HepG2 (cell line): Measurements from ENCODE around the gene OTOG. TPM values are rescaled to one million over a fixed set of nuclear protein-coding genes. Genes with fewer than 3 reads are reported as not detected.

ENCODE experiments used
- BCL6 ChIP-seq: IDR thresholded peaks from 2 replicates; pipeline ENCODE4 v1.6.1; 2016; ENCODE audit warnings: missing genetic modification reagents, missing compliant biosample characterization
- DDIT3 ChIP-seq: sonication (generic); formaldehyde crosslinking; IDR thresholded peaks from 2 replicates; pipeline ENCODE4 v1.4.0; 2020; ENCODE audit warnings: mild to moderate bottlenecking, missing genetic modification reagents
- DR1 ChIP-seq: sonication (generic); formaldehyde crosslinking; IDR thresholded peaks from 2 replicates; pipeline ENCODE4 v1.8.0; 2021; ENCODE audit warnings: mild to moderate bottlenecking, missing genetic modification reagents, inconsistent platforms
- ELF1 ChIP-seq: sonication (generic); formaldehyde crosslinking; IDR thresholded peaks from 2 replicates; pipeline ENCODE4 v1.4.0; 2020; ENCODE audit warnings: missing genetic modification reagents
- ELF4 ChIP-seq: sonication (generic); formaldehyde crosslinking; IDR thresholded peaks from 2 replicates; pipeline ENCODE4 v1.5.0; 2020; ENCODE audit warnings: missing genetic modification reagents, mild to moderate bottlenecking, moderate library complexity, borderline replicate concordance
- HNF4G ChIP-seq, 2 experiments: sonication (generic) in 1 of 2; formaldehyde crosslinking in 1 of 2; IDR thresholded peaks; 2 replicates each; pipeline versions ENCODE4 v1.4.0 to v1.6.1; 2011 to 2020; ENCODE audit warnings: borderline replicate concordance in 2 of 2, low read depth in 2 of 2, mild to moderate bottlenecking in 2 of 2, low read length in 1 of 2, missing genetic modification reagents in 1 of 2, moderate library complexity in 1 of 2
- NCOA2 ChIP-seq: sonication (generic); formaldehyde crosslinking; IDR thresholded peaks from 2 replicates; pipeline ENCODE4 v1.8.0; 2022; ENCODE audit warnings: inconsistent platforms
- RARA ChIP-seq: IDR thresholded peaks from 2 replicates; pipeline ENCODE4 v1.6.1; 2016; ENCODE audit warnings: missing genetic modification reagents, missing compliant biosample characterization
- SALL1 ChIP-seq: sonication (generic); formaldehyde crosslinking; IDR thresholded peaks from 2 replicates; pipeline ENCODE4 v1.8.0; 2022; ENCODE audit warnings: mild to moderate bottlenecking, missing genetic modification reagents
- SALL2 ChIP-seq: sonication (generic); formaldehyde crosslinking; IDR thresholded peaks from 2 replicates; pipeline ENCODE4 v1.8.1; 2023; ENCODE audit warnings: mild to moderate bottlenecking, missing genetic modification reagents, inconsistent platforms
- SPEN ChIP-seq: sonication (generic); formaldehyde crosslinking; IDR thresholded peaks from 2 replicates; pipeline ENCODE4 v1.5.1; 2020; ENCODE audit warnings: low read depth, mild to moderate bottlenecking, missing genetic modification reagents
- TEAD3 ChIP-seq: optimal IDR thresholded peaks from 2 replicates; pipeline ENCODE3; 2016; ENCODE audit warnings: borderline replicate concordance
- THAP11 ChIP-seq: IDR thresholded peaks from 2 replicates; pipeline ENCODE4 v1.6.1; 2016; ENCODE audit warnings: missing biosample characterization, missing genetic modification reagents
- XRCC5 ChIP-seq: fragments of 200-400 bp; formaldehyde crosslinking; optimal IDR thresholded peaks from 2 replicates; pipeline ENCODE3; 2017; ENCODE audit warnings: mild to moderate bottlenecking, low read length
- ZKSCAN8 ChIP-seq: IDR thresholded peaks from 2 replicates; pipeline ENCODE4 v1.6.1; 2016; ENCODE audit warnings: borderline replicate concordance, missing genetic modification reagents, missing compliant biosample characterization
- ZMYM3 ChIP-seq: sonication (generic); formaldehyde crosslinking; IDR thresholded peaks from 2 replicates; pipeline ENCODE4 v1.5.1; 2020; ENCODE audit warnings: mild to moderate bottlenecking, missing genetic modification reagents
- ZNF574 ChIP-seq: sonication (generic); formaldehyde crosslinking; IDR thresholded peaks from 2 replicates; pipeline ENCODE4 v1.4.0; 2020; ENCODE audit warnings: missing genetic modification reagents
- ZNF629 ChIP-seq: sonication (generic); formaldehyde crosslinking; conservative IDR thresholded peaks from 2 replicates; pipeline ENCODE4 v1.5.0; 2020; ENCODE audit warnings: missing genetic modification reagents
- ZNF780A ChIP-seq: sonication (generic); formaldehyde crosslinking; IDR thresholded peaks from 2 replicates; pipeline ENCODE4 v1.8.0; 2022; ENCODE audit warnings: mild to moderate bottlenecking, missing genetic modification reagents, moderate library complexity
- polyA plus RNA-seq, 8 experiments: library from polyadenylated mRNA; depleted of rRNA in 3 of 8; stranded (reverse) in 7 of 8; unstranded in 1 of 8; fragments of >200 nt; fragmentation: Illumina TruSeq in 4 of 8; extraction: Trizol in 4 of 8; gene quantifications; 2 replicates each; pipeline versions ENCODE4 v1.2.1 to v1.2.3, GENCODE V29; 2011 to 2016; ENCODE audit warnings: low read depth in 4 of 8, missing spikeins in 1 of 8, mixed read lengths in 1 of 8; ENCODE audit not compliant: insufficient read depth in 1 of 8
- total RNA-seq, 5 experiments: library from RNA; depleted of rRNA; stranded (reverse); fragments of >200 nt; fragmentation: Illumina TruSeq; extraction: Trizol; gene quantifications; 2 replicates each; pipeline ENCODE4 v1.2.3, GENCODE V29; 2016; ENCODE audit warnings: low read depth in 1 of 5
- TF ChIP-seq, protein P1 (sequence below): IDR thresholded peaks from 2 replicates; pipeline ENCODE4 v1.6.1; 2012; ENCODE audit warnings: inconsistent platforms
- TF ChIP-seq, protein P2 (sequence below): sonication (generic); formaldehyde crosslinking; IDR thresholded peaks from 2 replicates; pipeline ENCODE4 v1.5.0; 2020; ENCODE audit warnings: mild to moderate bottlenecking, missing genetic modification reagents, moderate library complexity
- TF ChIP-seq, protein P3 (sequence below): sonication (generic); formaldehyde crosslinking; IDR thresholded peaks from 2 replicates; pipeline ENCODE4 v1.5.0; 2020; ENCODE audit warnings: missing genetic modification reagents, mild to moderate bottlenecking, borderline replicate concordance

OTOG gene
- total and polyA plus RNA-seq, 2 of the 13 experiments (the other 11 are each of a cell fraction or from before 2014, with no cell fraction given): not detected

DNA sequence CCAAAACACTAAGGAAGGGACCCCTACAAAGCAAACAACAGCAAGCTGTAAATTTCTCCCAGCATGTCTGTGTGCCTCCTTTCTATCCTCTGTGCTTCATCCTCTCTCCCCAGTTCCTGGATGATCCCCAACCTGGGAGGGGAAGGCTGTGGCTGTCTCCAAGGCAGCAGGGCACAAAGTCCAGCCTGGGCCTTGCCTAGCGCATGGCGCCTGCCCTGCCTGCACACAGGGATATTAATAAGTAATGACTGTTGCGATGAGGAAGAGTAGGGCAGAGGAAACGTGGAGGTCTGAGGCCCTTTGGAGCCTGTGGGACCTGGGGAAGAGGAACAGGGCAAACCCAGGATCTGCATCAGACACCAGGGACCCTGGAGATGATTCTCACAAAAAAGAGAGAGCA, 4.8 kb upstream of the OTOG start (continued):
- TF ChIP-seq DR1 (CRISPR knock-in tag): 0 out of 2 replicates have a peak, but pooled peaks have one; percentile 41
- no peak for TF ChIP-seq ZKSCAN8
- TF ChIP-seq SALL1 (CRISPR knock-in tag): peak; percentile 72
- TF ChIP-seq XRCC5: peak; percentile 49
- TF ChIP-seq, protein P1, sequence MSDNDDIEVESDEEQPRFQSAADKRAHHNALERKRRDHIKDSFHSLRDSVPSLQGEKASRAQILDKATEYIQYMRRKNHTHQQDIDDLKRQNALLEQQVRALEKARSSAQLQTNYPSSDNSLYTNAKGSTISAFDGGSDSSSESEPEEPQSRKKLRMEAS: peak; percentile 73
- 0 out of 2 replicates have a peak, but pooled peaks have one; percentile 24 for TF ChIP-seq SPEN (CRISPR knock-in tag)
- TF ChIP-seq NCOA2: 0 out of 2 replicates have a peak, but pooled peaks have one; percentile 8
- 0 out of 2 replicates have a peak, but pooled peaks have one; percentile 39 for TF ChIP-seq ZMYM3
- 0 out of 2 replicates have a peak, but pooled peaks have one; percentile 11 for TF ChIP-seq ZNF574 (CRISPR knock-in tag)
- TF ChIP-seq DDIT3 (CRISPR knock-in tag): no peak
- peak; percentile 40; the same call in 1 of the 2 replicates for TF ChIP-seq THAP11 (CRISPR knock-in tag)
- TF ChIP-seq RARA (CRISPR knock-in tag): 0 out of 2 replicates have a peak, but pooled peaks have one; percentile 32
- 0 out of 2 replicates have a peak, but pooled peaks have one; percentile 6 for TF ChIP-seq ZNF629 (CRISPR knock-in tag)
- TF ChIP-seq, protein P2, sequence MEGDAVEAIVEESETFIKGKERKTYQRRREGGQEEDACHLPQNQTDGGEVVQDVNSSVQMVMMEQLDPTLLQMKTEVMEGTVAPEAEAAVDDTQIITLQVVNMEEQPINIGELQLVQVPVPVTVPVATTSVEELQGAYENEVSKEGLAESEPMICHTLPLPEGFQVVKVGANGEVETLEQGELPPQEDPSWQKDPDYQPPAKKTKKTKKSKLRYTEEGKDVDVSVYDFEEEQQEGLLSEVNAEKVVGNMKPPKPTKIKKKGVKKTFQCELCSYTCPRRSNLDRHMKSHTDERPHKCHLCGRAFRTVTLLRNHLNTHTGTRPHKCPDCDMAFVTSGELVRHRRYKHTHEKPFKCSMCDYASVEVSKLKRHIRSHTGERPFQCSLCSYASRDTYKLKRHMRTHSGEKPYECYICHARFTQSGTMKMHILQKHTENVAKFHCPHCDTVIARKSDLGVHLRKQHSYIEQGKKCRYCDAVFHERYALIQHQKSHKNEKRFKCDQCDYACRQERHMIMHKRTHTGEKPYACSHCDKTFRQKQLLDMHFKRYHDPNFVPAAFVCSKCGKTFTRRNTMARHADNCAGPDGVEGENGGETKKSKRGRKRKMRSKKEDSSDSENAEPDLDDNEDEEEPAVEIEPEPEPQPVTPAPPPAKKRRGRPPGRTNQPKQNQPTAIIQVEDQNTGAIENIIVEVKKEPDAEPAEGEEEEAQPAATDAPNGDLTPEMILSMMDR (CRISPR knock-in tag): 0 out of 2 replicates have a peak, but pooled peaks have one; percentile 5
- peak; percentile 56 for TF ChIP-seq HNF4G (IDR thresholded peaks at IDR 0.05; ENCODE audit: borderline replicate concordance, low read depth, low read length)
- TF ChIP-seq HNF4G (CRISPR knock-in tag; IDR thresholded peaks at IDR 0.05; ENCODE audit: borderline replicate concordance, low read depth): no peak
- TF ChIP-seq ELF1 (CRISPR knock-in tag): peak; percentile 18; the same call in 1 of the 2 replicates
- no peak for TF ChIP-seq ELF4 (CRISPR knock-in tag)
- TF ChIP-seq TEAD3: peak; percentile 13
- no peak for TF ChIP-seq SALL2 (CRISPR knock-in tag)
- peak; percentile 60; the same call in 1 of the 2 replicates for TF ChIP-seq ZNF780A (CRISPR knock-in tag)
- peak; percentile 32; the same call in 1 of the 2 replicates for TF ChIP-seq BCL6
- TF ChIP-seq, protein P3, sequence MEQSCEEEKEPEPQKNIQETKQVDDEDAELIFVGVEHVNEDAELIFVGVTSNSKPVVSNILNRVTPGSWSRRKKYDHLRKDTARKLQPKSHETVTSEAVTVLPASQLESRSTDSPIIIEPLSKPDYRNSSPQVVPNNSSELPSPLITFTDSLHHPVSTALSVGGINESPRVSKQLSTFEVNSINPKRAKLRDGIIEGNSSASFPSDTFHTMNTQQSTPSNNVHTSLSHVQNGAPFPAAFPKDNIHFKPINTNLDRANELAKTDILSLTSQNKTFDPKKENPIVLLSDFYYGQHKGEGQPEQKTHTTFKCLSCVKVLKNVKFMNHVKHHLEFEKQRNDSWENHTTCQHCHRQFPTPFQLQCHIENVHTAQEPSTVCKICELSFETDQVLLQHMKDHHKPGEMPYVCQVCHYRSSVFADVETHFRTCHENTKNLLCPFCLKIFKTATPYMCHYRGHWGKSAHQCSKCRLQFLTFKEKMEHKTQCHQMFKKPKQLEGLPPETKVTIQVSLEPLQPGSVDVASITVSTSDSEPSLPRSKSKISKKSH (CRISPR knock-in tag): 0 out of 2 replicates have a peak, but pooled peaks have one; percentile 29
